Panc1 (cell line): ENCODE measurements around the gene POC1B. TPM values are rescaled to one million over a fixed set of nuclear protein-coding genes. Genes with fewer than 3 reads are reported as not detected.

Source experiments
- ATAC-seq: fragments of 200-7000 bp; cut with Tn5 transposase; 2 replicates; pipeline ENCODE4 v1.9.1; 2020; ENCODE audit warnings: mild to moderate bottlenecking, moderate library complexity
- BruUV-seq: library from RNA; stranded (reverse); fragments of 400-500 nt; replicated peaks from 2 replicates; lab custom pipeline; 2021; lab: Mats Ljungman, UMichigan
- CTCF ChIA-PET: fragments of 300-600 bp; sonication (Branson Sonifier 250); formaldehyde crosslinking; loops from one replicate; lab custom pipeline; 2022; ENCODE audit warnings: antibody characterized with exemption; lab: Charles Lee
- POLR2A ChIA-PET: fragments of 300-600 bp; sonication (Branson Sonifier 250); formaldehyde crosslinking; loops from one replicate; lab custom pipeline; 2022; ENCODE audit warnings: antibody characterized with exemption; lab: Charles Lee
- DNase-seq: peaks from one replicate; pipeline ENCODE4 v3.0.0-alpha.2; 2010; ENCODE audit warnings: low read depth, low spot score
- H3K27ac ChIP-seq: 2 replicates; pipeline ENCODE4 v1.5.1; 2011; ENCODE audit warnings: mild to moderate bottlenecking, low read length, inconsistent platforms
- H3K27me3 ChIP-seq: fragments of 200-500 bp; sonication (Bioruptor generic); 2 replicates; pipeline ENCODE4 v1.6.0; 2014; ENCODE audit warnings: low read length, inconsistent platforms; ENCODE audit not compliant: control insufficient read depth, insufficient read depth
- H3K36me3 ChIP-seq: fragments of 200-500 bp; sonication (Bioruptor generic); 2 replicates; pipeline ENCODE4 v1.5.1; 2014; ENCODE audit warnings: inconsistent platforms, mild to moderate bottlenecking, low read length, moderate library complexity; ENCODE audit not compliant: control insufficient read depth, insufficient read depth
- H3K4me1 ChIP-seq: 2 replicates; pipeline ENCODE4 v1.5.1; 2011; ENCODE audit warnings: inconsistent platforms, mild to moderate bottlenecking, low read length, moderate library complexity; ENCODE audit not compliant: control insufficient read depth, insufficient read depth
- H3K4me3 ChIP-seq, 2 experiments: 2 replicates each; pipeline ENCODE4 v1.5.1; 2011 to 2012; ENCODE audit warnings: low read depth in 2 of 2, low read length in 2 of 2, mild to moderate bottlenecking in 2 of 2, inconsistent platforms in 1 of 2, moderate library complexity in 1 of 2
- H3K9me3 ChIP-seq: fragments of 200-500 bp; sonication (Bioruptor generic); 2 replicates; pipeline ENCODE4 v1.5.1; 2014; ENCODE audit warnings: low read depth, mild to moderate bottlenecking, inconsistent platforms, low read length, moderate library complexity; ENCODE audit not compliant: control insufficient read depth, insufficient read depth
- POLR2AphosphoS5 ChIP-seq: IDR thresholded peaks from 2 replicates; pipeline ENCODE4 v1.6.1; 2012; ENCODE audit warnings: mild to moderate bottlenecking, low read depth, low read length, moderate library complexity
- SIN3A ChIP-seq: IDR thresholded peaks from 2 replicates; pipeline ENCODE4 v1.6.1; 2012; ENCODE audit warnings: low read depth, mild to moderate bottlenecking, low read length, moderate library complexity, borderline replicate concordance; ENCODE audit not compliant: insufficient read depth
- TCF7L2 ChIP-seq: IDR thresholded peaks from 2 replicates; pipeline ENCODE4 v1.6.1; 2011; ENCODE audit warnings: mild to moderate bottlenecking, low read depth, low read length, inconsistent platforms
- in situ Hi-C: cut with HindIII; loops from 2 replicates; pipeline ENCODE4 v1.10.0; 2016; ENCODE audit warnings: low sequenced_read_pairs, low pct_unique_long_range_greater_than_20kb
- intact Hi-C: fragments of 100-400 bp; cut with micrococcal nuclease; formaldehyde crosslinking; loops from one replicate; pipeline ENCODE4 v1.10.0; 2022; ENCODE audit not compliant: unreplicated experiment
- total RNA-seq: library from RNA; stranded (reverse); gene quantifications from one replicate; pipeline ENCODE4 v1.2.1, GENCODE V29; 2021; ENCODE audit not compliant: unreplicated experiment
- TF ChIP-seq, protein P1 (sequence below): fragments of 450-650 bp; IDR thresholded peaks from 2 replicates; pipeline ENCODE4 v1.5.1; 2017; ENCODE audit warnings: mild to moderate bottlenecking
- TF ChIP-seq, protein P2 (sequence below), 2 experiments: IDR thresholded peaks; 2 replicates each; pipeline ENCODE4 v1.6.1; 2011 to 2012; ENCODE audit warnings: low read depth in 2 of 2, control low read depth in 1 of 2, low read length in 1 of 2, mild to moderate bottlenecking in 1 of 2, moderate library complexity in 1 of 2; ENCODE audit not compliant: insufficient read depth in 1 of 2

Gene POC1B
- total RNA-seq, 1 experiment from 2014 or later = 7.3 TPM

DNA sequence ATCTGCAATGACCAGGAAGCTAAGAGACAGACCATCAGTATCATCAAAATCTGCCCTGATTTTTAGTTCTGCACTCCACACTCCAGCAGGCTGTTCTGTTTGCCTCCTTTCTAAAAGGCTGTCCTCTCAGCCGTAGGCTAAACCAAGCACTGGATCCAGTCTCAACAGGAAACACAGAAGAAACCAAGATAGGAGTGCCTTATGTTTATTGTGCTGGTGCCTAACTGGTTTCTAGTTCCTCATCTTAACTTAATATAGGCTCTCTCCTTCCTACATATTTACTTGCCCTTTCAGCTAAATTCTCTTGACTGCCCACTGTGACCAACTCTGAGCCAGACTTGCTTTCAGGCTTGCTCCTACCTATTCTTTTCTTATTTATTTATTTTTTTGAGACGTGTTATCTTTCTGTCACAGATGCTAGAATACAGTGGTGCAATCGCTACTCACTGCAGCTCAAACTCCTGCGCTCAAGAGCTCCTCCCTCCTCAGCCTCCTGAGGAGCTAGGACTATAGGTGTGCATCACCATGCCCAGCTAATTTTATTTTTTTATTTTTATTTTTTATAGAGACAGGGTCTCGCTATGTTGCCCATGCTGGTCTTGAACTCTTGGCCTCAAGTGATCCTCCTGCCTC is 32.1 kb downstream of the POC1B start:
- Histone ChIP-seq H3K36me3 (no peaks in the 10 kb centered on the region), H3K27me3 (no peaks in the 10 kb centered on the region), H3K27ac (no peak overlapping the region), H3K4me3 (no peak overlapping the region), H3K9me3 (no peaks in the 10 kb centered on the region), H3K4me1 (no peaks in the 10 kb centered on the region)
- ChIA-PET POLR2A (no interaction called here), CTCF (no interaction called here)
- in situ Hi-C loops = no loop called here
- TF ChIP-seq POLR2AphosphoS5 (no peak), TCF7L2 (no peak)
- TF ChIP-seq, protein P1, sequence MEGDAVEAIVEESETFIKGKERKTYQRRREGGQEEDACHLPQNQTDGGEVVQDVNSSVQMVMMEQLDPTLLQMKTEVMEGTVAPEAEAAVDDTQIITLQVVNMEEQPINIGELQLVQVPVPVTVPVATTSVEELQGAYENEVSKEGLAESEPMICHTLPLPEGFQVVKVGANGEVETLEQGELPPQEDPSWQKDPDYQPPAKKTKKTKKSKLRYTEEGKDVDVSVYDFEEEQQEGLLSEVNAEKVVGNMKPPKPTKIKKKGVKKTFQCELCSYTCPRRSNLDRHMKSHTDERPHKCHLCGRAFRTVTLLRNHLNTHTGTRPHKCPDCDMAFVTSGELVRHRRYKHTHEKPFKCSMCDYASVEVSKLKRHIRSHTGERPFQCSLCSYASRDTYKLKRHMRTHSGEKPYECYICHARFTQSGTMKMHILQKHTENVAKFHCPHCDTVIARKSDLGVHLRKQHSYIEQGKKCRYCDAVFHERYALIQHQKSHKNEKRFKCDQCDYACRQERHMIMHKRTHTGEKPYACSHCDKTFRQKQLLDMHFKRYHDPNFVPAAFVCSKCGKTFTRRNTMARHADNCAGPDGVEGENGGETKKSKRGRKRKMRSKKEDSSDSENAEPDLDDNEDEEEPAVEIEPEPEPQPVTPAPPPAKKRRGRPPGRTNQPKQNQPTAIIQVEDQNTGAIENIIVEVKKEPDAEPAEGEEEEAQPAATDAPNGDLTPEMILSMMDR = no peak
- TF ChIP-seq, protein P2, sequence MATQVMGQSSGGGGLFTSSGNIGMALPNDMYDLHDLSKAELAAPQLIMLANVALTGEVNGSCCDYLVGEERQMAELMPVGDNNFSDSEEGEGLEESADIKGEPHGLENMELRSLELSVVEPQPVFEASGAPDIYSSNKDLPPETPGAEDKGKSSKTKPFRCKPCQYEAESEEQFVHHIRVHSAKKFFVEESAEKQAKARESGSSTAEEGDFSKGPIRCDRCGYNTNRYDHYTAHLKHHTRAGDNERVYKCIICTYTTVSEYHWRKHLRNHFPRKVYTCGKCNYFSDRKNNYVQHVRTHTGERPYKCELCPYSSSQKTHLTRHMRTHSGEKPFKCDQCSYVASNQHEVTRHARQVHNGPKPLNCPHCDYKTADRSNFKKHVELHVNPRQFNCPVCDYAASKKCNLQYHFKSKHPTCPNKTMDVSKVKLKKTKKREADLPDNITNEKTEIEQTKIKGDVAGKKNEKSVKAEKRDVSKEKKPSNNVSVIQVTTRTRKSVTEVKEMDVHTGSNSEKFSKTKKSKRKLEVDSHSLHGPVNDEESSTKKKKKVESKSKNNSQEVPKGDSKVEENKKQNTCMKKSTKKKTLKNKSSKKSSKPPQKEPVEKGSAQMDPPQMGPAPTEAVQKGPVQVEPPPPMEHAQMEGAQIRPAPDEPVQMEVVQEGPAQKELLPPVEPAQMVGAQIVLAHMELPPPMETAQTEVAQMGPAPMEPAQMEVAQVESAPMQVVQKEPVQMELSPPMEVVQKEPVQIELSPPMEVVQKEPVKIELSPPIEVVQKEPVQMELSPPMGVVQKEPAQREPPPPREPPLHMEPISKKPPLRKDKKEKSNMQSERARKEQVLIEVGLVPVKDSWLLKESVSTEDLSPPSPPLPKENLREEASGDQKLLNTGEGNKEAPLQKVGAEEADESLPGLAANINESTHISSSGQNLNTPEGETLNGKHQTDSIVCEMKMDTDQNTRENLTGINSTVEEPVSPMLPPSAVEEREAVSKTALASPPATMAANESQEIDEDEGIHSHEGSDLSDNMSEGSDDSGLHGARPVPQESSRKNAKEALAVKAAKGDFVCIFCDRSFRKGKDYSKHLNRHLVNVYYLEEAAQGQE (IDR thresholded peaks at IDR 0.05; ENCODE audit: insufficient read depth in 1 of 2, low read depth in 2 of 2, low read length in 1 of 2) = no peak
- intact Hi-C loops = no loop called here
- BruUV-seq = no TSS peak
- DNase-seq (no peak), ATAC-seq (no peak)

DNA sequence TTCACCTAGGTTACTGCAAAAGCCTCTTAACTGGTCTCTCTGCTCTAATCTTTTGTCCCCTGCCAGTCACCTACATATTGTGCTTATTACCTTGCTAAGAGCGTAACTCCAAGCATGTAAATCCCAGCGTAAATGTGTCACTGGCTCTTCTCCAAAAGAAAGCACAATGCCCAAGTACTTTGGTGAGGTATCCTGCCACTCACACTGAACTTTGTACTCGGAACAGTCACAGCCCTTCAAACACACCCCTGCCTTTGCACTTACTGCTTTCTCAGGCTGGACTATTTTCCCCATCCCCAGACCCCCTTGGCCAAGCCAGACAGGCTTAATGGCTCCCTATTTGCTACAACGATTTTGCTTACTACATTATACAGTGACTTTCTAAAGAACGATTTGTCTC is 33.0 kb downstream of the POC1B start:
- no peaks in the 10 kb centered on the region for H3K27me3 ChIP-seq
- TF ChIP-seq POLR2AphosphoS5 = no peak
- no peak for TF ChIP-seq TCF7L2
- TF ChIP-seq, protein P1 = no peak
- TF ChIP-seq, protein P2 (IDR thresholded peaks at IDR 0.05; ENCODE audit: insufficient read depth in 1 of 2, low read depth in 2 of 2, low read length in 1 of 2) = no peak
- no peak for TF ChIP-seq SIN3A
- no peaks in the 10 kb centered on the region for H3K9me3 ChIP-seq
- intact Hi-C loops (no loop called here), in situ Hi-C loops (no loop called here)
- H3K4me1 ChIP-seq = no peaks in the 10 kb centered on the region
- ChIA-PET CTCF (no interaction called here), POLR2A (no interaction called here)
- no peak overlapping the region for H3K4me3 ChIP-seq
- H3K36me3 ChIP-seq = no peaks in the 10 kb centered on the region
- DNase-seq = no peak
- no peak for ATAC-seq
- no peak overlapping the region for H3K27ac ChIP-seq
- BruUV-seq = no TSS peak
